HEK293 (cell line): ENCODE data around the gene ACVR2A.

Experiments used
- BCL6B ChIP-seq: fragments of 450-650 bp; formaldehyde crosslinking; IDR thresholded peaks from 2 replicates; pipeline ENCODE4 v1.5.1; 2017; ENCODE audit warnings: missing biosample characterization, missing genetic modification characterization
- CTCF ChIP-seq: fragments of 450-650 bp; formaldehyde crosslinking; IDR thresholded peaks from 2 replicates; pipeline ENCODE4 v1.5.1; 2016; ENCODE audit warnings: missing biosample characterization, missing genetic modification characterization
- FEZF1 ChIP-seq: fragments of 450-650 bp; formaldehyde crosslinking; IDR thresholded peaks from 2 replicates; pipeline ENCODE4 v1.5.1; 2016; ENCODE audit warnings: missing biosample characterization, missing genetic modification characterization
- MZF1 ChIP-seq: fragments of 450-650 bp; formaldehyde crosslinking; IDR thresholded peaks from 2 replicates; pipeline ENCODE4 v1.5.1; 2017; ENCODE audit warnings: missing biosample characterization, missing genetic modification characterization, borderline replicate concordance
- SCRT1 ChIP-seq: fragments of 450-650 bp; formaldehyde crosslinking; IDR thresholded peaks from 2 replicates; pipeline ENCODE4 v1.5.1; 2016; ENCODE audit warnings: missing biosample characterization, missing genetic modification characterization, borderline replicate concordance
- SETDB1 ChIP-seq: IDR thresholded peaks from one replicate; pipeline ENCODE4 v1.6.1; 2017; ENCODE audit warnings: mild to moderate bottlenecking, low read length, moderate library complexity, mixed read lengths; ENCODE audit not compliant: insufficient read length
- SP2 ChIP-seq: fragments of 450-650 bp; formaldehyde crosslinking; IDR thresholded peaks from 2 replicates; pipeline ENCODE4 v1.5.1; 2016; ENCODE audit warnings: missing biosample characterization, missing genetic modification characterization
- ZBTB20 ChIP-seq: fragments of 450-650 bp; formaldehyde crosslinking; IDR thresholded peaks from 2 replicates; pipeline ENCODE4 v1.5.1; 2016; ENCODE audit warnings: missing biosample characterization, missing genetic modification characterization
- ZFP3 ChIP-seq: fragments of 450-650 bp; formaldehyde crosslinking; IDR thresholded peaks from 2 replicates; pipeline ENCODE4 v1.5.1; 2016; ENCODE audit warnings: low read depth, missing biosample characterization, missing genetic modification characterization
- ZNF10 ChIP-seq: fragments of 450-650 bp; formaldehyde crosslinking; IDR thresholded peaks from 2 replicates; pipeline ENCODE4 v1.5.1; 2017; ENCODE audit warnings: missing biosample characterization, missing genetic modification characterization
- ZNF114 ChIP-seq: fragments of 450-650 bp; formaldehyde crosslinking; IDR thresholded peaks from 2 replicates; pipeline ENCODE4 v1.5.0; 2017; ENCODE audit warnings: missing biosample characterization, missing genetic modification characterization
- ZNF174 ChIP-seq: fragments of 450-650 bp; formaldehyde crosslinking; IDR thresholded peaks from 2 replicates; pipeline ENCODE4 v1.5.0; 2017; ENCODE audit warnings: missing biosample characterization, mild to moderate bottlenecking, missing genetic modification characterization
- ZNF280C ChIP-seq: fragments of 450-650 bp; formaldehyde crosslinking; IDR thresholded peaks from 2 replicates; pipeline ENCODE4 v1.5.1; 2016; ENCODE audit warnings: missing biosample characterization, missing genetic modification characterization
- ZNF324 ChIP-seq: fragments of 450-650 bp; formaldehyde crosslinking; IDR thresholded peaks from 2 replicates; pipeline ENCODE4 v1.5.1; 2016; ENCODE audit warnings: missing biosample characterization, missing genetic modification characterization
- ZNF366 ChIP-seq: fragments of 450-650 bp; formaldehyde crosslinking; conservative IDR thresholded peaks from 2 replicates; pipeline ENCODE4 v1.5.1; 2016; ENCODE audit warnings: missing biosample characterization, missing genetic modification characterization
- ZNF513 ChIP-seq: fragments of 450-650 bp; IDR thresholded peaks from 2 replicates; pipeline ENCODE4 v1.5.1; 2018; ENCODE audit warnings: missing biosample characterization, missing genetic modification characterization
- ZNF514 ChIP-seq: fragments of 450-650 bp; formaldehyde crosslinking; IDR thresholded peaks from 2 replicates; pipeline ENCODE4 v1.5.1; 2016; ENCODE audit warnings: missing biosample characterization, missing genetic modification characterization
- ZNF555 ChIP-seq: fragments of 450-650 bp; formaldehyde crosslinking; conservative IDR thresholded peaks from 2 replicates; pipeline ENCODE4 v1.5.1; 2017; ENCODE audit warnings: missing biosample characterization, mild to moderate bottlenecking, missing genetic modification characterization, inconsistent platforms
- ZNF626 ChIP-seq: fragments of 450-650 bp; sonication (Bioruptor Pico); formaldehyde crosslinking; IDR thresholded peaks from 2 replicates; pipeline ENCODE4 v1.5.1; 2018; ENCODE audit warnings: missing biosample characterization, missing genetic modification characterization, inconsistent platforms
- ZNF777 ChIP-seq: fragments of 450-650 bp; formaldehyde crosslinking; IDR thresholded peaks from 2 replicates; pipeline ENCODE4 v1.5.1; 2017; ENCODE audit warnings: missing biosample characterization, missing genetic modification characterization, borderline replicate concordance
- ZSCAN23 ChIP-seq: fragments of 450-650 bp; formaldehyde crosslinking; IDR thresholded peaks from 2 replicates; pipeline ENCODE4 v1.5.1; 2016; ENCODE audit warnings: missing biosample characterization, missing genetic modification characterization
- ZSCAN4 ChIP-seq: fragments of 450-650 bp; formaldehyde crosslinking; IDR thresholded peaks from 2 replicates; pipeline ENCODE4 v1.5.1; 2017; ENCODE audit warnings: missing biosample characterization, missing genetic modification characterization
- TF ChIP-seq, protein P1 (sequence below): fragments of 450-650 bp; formaldehyde crosslinking; IDR thresholded peaks from 2 replicates; pipeline ENCODE4 v1.5.1; 2016; ENCODE audit warnings: missing biosample characterization, missing genetic modification characterization

ACVR2A gene

DNA sequence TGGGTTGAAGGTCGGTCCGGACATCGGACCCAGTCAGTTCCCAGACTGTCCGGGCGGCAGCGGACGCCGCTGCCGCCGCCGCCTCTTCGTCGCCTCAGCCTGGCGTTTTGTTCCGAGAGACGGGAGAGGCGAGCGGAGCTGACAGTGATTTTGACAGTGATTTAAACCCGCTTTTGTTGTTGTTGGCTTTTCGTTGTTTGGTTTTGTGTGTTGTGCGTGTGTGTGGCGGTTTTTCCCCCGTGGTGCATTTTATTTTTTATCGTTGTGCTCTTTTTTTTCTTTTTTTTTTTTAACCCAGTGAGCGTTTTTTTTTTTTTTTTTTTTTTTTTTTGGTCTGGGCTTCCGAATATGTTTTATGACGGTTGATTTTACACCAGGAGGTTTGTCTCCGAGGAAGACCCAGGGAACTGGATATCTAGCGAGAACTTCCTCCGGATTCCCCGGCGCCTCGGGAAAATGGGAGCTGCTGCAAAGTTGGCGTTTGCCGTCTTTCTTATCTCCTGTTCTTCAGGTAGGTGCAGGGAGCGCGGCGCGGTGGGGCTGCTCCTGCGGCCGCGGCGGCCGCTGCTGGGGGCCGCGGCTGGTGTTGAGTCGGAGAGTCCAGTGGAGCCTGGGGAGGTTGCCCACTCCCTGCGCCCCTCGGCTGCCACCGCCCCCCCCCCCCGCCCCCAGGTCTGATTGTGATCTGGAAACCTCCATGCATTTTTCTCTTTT is at the start of gene ACVR2A (continued):
- no peak for TF ChIP-seq ZFP3 (tag by site-specific recombination)
- no peak for TF ChIP-seq ZNF324 (tag by site-specific recombination)
- TF ChIP-seq SP2 (tag by site-specific recombination) = 0 out of 2 replicates have a peak, but pooled peaks have one; percentile 3
- peak; percentile 34; the same call in 1 of the 2 replicates for TF ChIP-seq CTCF (tag by site-specific recombination)
- no peak for TF ChIP-seq ZNF280C
- peak; percentile 77 for TF ChIP-seq FEZF1 (tag by site-specific recombination)
- no peak for TF ChIP-seq BCL6B (tag by site-specific recombination)
- no peak for TF ChIP-seq MZF1 (tag by site-specific recombination)
- no peak for TF ChIP-seq ZNF114 (tag by site-specific recombination)
- no peak for TF ChIP-seq ZNF626 (tag by site-specific recombination)
- TF ChIP-seq ZBTB20 = peak; percentile 65
- no peak for TF ChIP-seq ZNF174 (tag by site-specific recombination)
- TF ChIP-seq ZNF10 = no peak
- TF ChIP-seq ZNF513 (tag by site-specific recombination) = no peak
- no peak for TF ChIP-seq SETDB1
- TF ChIP-seq, protein P1, sequence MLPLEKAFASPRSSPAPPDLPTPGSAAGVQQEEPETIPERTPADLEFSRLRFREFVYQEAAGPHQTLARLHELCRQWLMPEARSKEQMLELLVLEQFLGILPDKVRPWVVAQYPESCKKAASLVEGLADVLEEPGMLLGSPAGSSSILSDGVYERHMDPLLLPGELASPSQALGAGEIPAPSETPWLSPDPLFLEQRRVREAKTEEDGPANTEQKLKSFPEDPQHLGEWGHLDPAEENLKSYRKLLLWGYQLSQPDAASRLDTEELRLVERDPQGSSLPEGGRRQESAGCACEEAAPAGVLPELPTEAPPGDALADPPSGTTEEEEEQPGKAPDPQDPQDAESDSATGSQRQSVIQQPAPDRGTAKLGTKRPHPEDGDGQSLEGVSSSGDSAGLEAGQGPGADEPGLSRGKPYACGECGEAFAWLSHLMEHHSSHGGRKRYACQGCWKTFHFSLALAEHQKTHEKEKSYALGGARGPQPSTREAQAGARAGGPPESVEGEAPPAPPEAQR (tag by site-specific recombination) = no peak
- TF ChIP-seq ZNF777 (tag by site-specific recombination) = no peak
- no peak for TF ChIP-seq ZSCAN23 (tag by site-specific recombination)
- no peak for TF ChIP-seq SCRT1
- no peak for TF ChIP-seq ZNF555
- peak; percentile 36; the same call in 1 of the 2 replicates for TF ChIP-seq ZSCAN4 (tag by site-specific recombination)
- no peak for TF ChIP-seq ZNF514 (tag by site-specific recombination)
- no peak for TF ChIP-seq ZNF366
